HG03159 (cell line): ENCODE measurements around the gene TRIM64C.
"Not testable (repeated sequence)": the region's sequence is repeated elsewhere in the genome, so short reads cannot be mapped to it uniquely, and the experiment has no call there.

Experiments
- ATAC-seq: cut with Tn5 transposase; IDR thresholded peaks from one replicate; pipeline ENCODE4 v1.9.1; 2021; ENCODE audit warnings: mild to moderate bottlenecking, moderate library complexity; ENCODE audit not compliant: unreplicated experiment

TRIM64C gene, protein sequence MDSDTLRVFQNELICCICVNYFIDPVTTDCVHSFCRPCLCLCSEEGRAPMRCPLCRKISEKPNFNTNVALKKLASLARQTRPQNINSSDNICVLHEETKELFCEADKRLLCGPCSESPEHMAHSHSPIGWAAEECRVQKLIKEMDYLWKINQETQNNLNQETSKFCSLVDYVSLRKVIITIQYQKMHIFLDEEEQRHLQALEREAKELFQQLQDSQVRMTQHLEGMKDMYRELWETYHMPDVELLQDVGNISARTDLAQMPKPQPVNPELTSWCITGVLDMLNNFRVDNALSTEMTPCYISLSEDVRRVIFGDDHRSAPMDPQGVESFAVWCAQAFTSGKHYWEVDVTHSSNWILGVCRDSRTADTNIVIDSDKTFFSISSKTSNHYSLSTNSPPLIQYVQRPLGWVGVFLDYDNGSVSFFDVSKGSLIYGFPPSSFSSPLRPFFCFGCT

DNA sequence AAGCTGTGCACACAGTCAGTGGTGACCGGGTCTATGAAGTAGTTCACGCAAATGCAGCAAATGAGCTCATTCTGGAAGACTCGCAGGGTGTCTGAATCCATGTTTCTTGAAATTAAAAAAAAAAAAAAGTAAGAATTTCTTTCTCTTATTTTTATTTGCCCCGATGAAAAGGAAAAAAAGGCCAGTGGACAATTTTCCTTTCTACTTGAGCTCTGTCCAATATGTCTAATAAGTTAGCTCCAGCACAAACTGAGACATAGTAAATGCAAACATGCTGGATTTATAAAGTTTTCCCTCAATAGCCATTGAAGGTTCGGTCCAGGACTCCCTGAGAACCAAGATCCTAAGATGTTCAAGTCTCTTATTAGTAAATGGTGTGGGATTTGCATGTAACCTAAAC lies at the start of gene TRIM64C:
TRIM64C (minus strand) TSS at position 101 of the 400 bp plus-strand sequence; CDS start at position 101, 0 bp downstream.
- ATAC-seq = not testable (repeated sequence)

- ATAC-seq = not testable (repeated sequence)
These were observed 43.4 kb upstream of the TRIM64C start for GRCh38 chr11:49102356-49102755.

DNA sequence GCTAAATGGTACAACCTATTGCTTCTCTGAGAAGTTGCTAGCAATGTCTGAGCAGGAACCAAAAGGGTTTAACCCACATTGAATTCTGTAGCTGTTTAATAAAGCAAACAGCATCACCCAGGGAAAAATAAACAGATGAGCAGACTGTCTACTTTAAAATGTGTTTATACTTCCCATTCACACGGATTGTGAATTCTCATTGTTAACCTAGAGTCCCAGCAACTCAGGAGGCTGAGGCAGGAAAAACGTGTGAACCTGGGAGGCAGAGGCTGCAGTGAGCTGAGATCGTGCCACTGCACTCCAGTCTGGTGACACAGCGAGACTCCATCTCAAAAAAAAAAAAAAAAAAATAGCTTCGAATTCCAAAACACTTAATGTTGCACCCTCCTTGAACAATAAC lies 11.0 kb upstream of the TRIM64C start:
- not testable (repeated sequence) for ATAC-seq

DNA sequence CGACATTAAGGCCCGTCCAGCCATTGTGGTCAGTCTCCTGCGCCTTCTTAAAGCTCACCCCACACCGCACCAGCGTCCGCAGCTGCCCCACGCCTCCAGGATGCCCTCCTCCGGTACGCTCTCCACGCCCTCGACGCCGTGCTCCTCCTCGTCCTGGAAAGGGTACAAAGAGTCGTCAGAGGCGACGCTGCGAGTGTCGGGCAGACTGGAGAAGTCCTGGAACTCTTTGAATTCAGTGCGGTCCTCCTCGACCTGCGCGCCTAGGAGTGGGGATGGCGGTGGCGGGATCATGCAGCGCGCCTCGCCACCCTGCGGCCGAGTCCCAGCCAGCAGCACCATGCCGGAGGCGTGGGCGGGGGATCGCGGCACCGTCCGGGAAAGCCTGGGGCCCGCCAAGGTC lies 9.1 kb downstream of the TRIM64C start:
- not testable (repeated sequence) for ATAC-seq

DNA sequence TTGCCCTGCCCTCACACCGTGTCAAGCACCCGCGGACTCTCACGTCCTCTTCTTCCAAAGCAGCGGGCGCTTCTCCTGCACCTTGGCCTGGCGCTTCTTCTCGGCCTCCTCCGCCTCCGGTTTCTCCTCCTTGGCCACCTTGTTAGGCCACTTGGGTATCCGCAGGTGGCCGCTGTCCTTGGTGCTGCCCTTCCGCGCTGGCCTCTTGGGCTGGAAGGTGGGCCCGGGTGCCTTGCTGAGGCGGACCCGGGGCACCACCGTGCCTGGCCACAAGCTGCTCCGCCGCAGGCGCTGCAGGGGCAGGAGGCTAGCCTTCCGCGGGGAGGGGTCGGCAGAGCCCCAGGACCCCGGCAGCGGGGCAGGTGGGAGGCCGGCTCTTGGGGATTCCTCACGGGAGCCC lies 10.7 kb downstream of the TRIM64C start:
- ATAC-seq = not testable (repeated sequence)

DNA sequence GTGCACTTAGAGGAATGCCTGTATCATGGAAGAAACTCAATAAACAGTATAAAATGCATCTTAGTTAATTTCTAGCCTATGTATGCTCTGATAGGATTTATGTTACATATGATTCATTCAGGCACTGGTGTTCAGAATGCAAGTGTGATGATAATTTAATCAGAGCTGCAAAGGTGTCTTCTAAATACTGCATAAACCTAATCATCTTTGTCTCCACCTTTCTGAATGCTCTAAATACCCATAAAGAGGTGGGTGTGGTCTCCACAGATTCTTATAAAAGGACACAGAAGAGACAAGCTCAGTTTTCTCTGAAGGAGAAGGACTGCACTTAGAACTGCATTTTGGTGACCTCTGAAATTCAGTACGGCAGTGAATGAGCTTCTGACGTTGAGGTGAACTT lies 30.4 kb downstream of the TRIM64C start, which contains the start of gene TRIM49B:
TRIM49B (plus strand) TSS at position 301 of the 400 bp plus-strand sequence. CDS start 2,777 bp downstream, outside the sequence.
- ATAC-seq = not testable (repeated sequence)
